ENCODE results near the gene HS3ST2.
"Not testable (repeated sequence)": the region's sequence is repeated elsewhere in the genome, so short reads cannot be mapped to it uniquely, and the experiment has no call there.

HS3ST2 gene

GRCh38 chr16:22813223-22813947 lies 577 bp upstream of the HS3ST2 start:
- Histone ChIP-seq H3K36me3 (ENCODE audit: insufficient read depth, low read length) (no peaks in the 10 kb centered on the region), H3K27ac (ENCODE audit: low read depth, low read length) (no peak overlapping the region), H2AFZ (ENCODE audit: low read length, unreplicated experiment) (no peak overlapping the region), H3K4me1 (ENCODE audit: control insufficient read depth, insufficient read depth, low read length, unreplicated experiment) (no peaks in the 10 kb centered on the region), H3K79me2 (ENCODE audit: control insufficient read depth, insufficient read depth, low read length, unreplicated experiment) (no peaks in the 10 kb centered on the region), H3K4me3 (ENCODE audit: low read depth, low read length) (no peak overlapping the region), H3K27me3 (ENCODE audit: insufficient read depth, low read length) (peaks cover 53% of the 10 kb centered on the region)

GRCh38 chr16:22814711-22815105 lies 746 bp downstream of the HS3ST2 start:
- H3K27me3 ChIP-seq (ENCODE audit: insufficient read depth, low read length): peaks cover 49% of the 10 kb centered on the region
- no peaks in the 10 kb centered on the region for H3K4me1 ChIP-seq (ENCODE audit: control insufficient read depth, insufficient read depth, low read length, unreplicated experiment)
- H3K4me3 ChIP-seq (ENCODE audit: low read depth, low read length): no peak overlapping the region
- no peaks in the 10 kb centered on the region for H3K36me3 ChIP-seq (ENCODE audit: insufficient read depth, low read length)
- H2AFZ ChIP-seq (ENCODE audit: low read length, unreplicated experiment): no peak overlapping the region
- H3K27ac ChIP-seq (ENCODE audit: low read depth, low read length): no peak overlapping the region
- H3K79me2 ChIP-seq (ENCODE audit: control insufficient read depth, insufficient read depth, low read length, unreplicated experiment): no peaks in the 10 kb centered on the region

- H2AFZ ChIP-seq (ENCODE audit: low read length, unreplicated experiment): no peak overlapping the region
- H3K27me3 ChIP-seq (ENCODE audit: insufficient read depth, low read length): peaks cover 46% of the 10 kb centered on the region
- H3K36me3 ChIP-seq (ENCODE audit: insufficient read depth, low read length): no peaks in the 10 kb centered on the region
- no peaks in the 10 kb centered on the region for H3K4me1 ChIP-seq (ENCODE audit: control insufficient read depth, insufficient read depth, low read length, unreplicated experiment)
- no peak overlapping the region for H3K4me3 ChIP-seq (ENCODE audit: low read depth, low read length)
- H3K79me2 ChIP-seq (ENCODE audit: control insufficient read depth, insufficient read depth, low read length, unreplicated experiment): no peaks in the 10 kb centered on the region
- H3K27ac ChIP-seq (ENCODE audit: low read depth, low read length): no peak overlapping the region
These were observed 1.9 kb downstream of the HS3ST2 start for GRCh38 chr16:22815863-22816262.

GRCh38 chr16:22816475-22816874 lies 2.5 kb downstream of the HS3ST2 start:
- H3K27ac ChIP-seq (ENCODE audit: low read depth, low read length): no peak overlapping the region
- no peak overlapping the region for H2AFZ ChIP-seq (ENCODE audit: low read length, unreplicated experiment)
- no peaks in the 10 kb centered on the region for H3K79me2 ChIP-seq (ENCODE audit: control insufficient read depth, insufficient read depth, low read length, unreplicated experiment)
- H3K36me3 ChIP-seq (ENCODE audit: insufficient read depth, low read length): no peaks in the 10 kb centered on the region
- peaks cover 46% of the 10 kb centered on the region for H3K27me3 ChIP-seq (ENCODE audit: insufficient read depth, low read length)
- no peaks in the 10 kb centered on the region for H3K4me1 ChIP-seq (ENCODE audit: control insufficient read depth, insufficient read depth, low read length, unreplicated experiment)
- H3K4me3 ChIP-seq (ENCODE audit: low read depth, low read length): no peak overlapping the region

DNA sequence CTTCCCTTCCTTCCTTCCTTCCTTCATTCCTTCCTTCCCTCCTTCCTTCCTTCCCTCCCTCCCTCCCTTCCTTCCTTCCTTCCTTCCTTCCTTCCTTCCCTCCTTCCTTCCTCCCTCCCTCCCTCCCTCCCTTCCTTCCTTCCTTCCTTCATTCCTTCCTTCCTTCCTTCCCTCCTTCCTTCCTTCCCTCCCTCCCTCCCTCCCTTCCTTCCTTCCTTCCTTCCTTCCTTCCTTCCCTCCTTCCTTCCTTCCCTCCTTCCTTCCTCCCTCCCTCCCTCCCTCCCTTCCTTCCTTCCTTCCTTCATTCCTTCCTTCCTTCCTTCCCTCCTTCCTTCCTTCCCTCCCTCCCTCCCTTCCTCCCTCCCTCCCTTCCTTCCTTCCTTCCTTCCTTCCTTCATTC lies 4.8 kb downstream of the HS3ST2 start:
- H3K4me3 ChIP-seq (ENCODE audit: low read depth, low read length); H3K27ac ChIP-seq (ENCODE audit: low read depth, low read length); H3K4me1 ChIP-seq (ENCODE audit: control insufficient read depth, insufficient read depth, low read length, unreplicated experiment); H2AFZ ChIP-seq (ENCODE audit: low read length, unreplicated experiment); H3K36me3 ChIP-seq (ENCODE audit: insufficient read depth, low read length); H3K79me2 ChIP-seq (ENCODE audit: control insufficient read depth, insufficient read depth, low read length, unreplicated experiment): not testable (repeated sequence)
- H3K27me3 ChIP-seq (ENCODE audit: insufficient read depth, low read length): peaks cover 24% of the 10 kb centered on the region

DNA sequence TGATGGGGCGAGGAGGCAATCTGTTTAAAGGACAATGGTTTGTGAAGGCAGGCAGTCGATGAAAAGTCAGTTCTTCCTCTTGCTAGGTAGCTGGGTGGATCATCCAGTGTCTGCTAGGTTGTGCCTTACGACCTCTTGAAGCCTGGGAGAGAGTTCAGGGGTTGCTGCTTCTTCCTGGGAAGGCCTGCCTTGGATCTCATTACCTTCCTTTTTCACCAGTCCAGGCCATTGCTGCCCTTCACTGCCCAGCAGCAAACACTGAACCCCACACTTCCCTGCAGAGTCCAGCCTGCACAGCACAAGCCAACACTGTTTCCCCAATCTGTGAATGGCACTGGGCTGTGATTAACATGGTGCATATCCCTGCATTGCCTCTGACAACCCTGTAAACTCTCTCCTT lies 24.7 kb downstream of the HS3ST2 start:
- Histone ChIP-seq H3K4me3 (ENCODE audit: low read depth, low read length) (no peak overlapping the region), H3K27ac (ENCODE audit: low read depth, low read length) (no peak overlapping the region), H3K27me3 (ENCODE audit: insufficient read depth, low read length) (peaks cover 38% of the 10 kb centered on the region), H2AFZ (ENCODE audit: low read length, unreplicated experiment) (no peak overlapping the region), H3K36me3 (ENCODE audit: insufficient read depth, low read length) (no peaks in the 10 kb centered on the region), H3K4me1 (ENCODE audit: control insufficient read depth, insufficient read depth, low read length, unreplicated experiment) (no peaks in the 10 kb centered on the region), H3K79me2 (ENCODE audit: control insufficient read depth, insufficient read depth, low read length, unreplicated experiment) (no peaks in the 10 kb centered on the region)

- not testable (repeated sequence) for H3K4me3 ChIP-seq (ENCODE audit: low read depth, low read length); H3K4me1 ChIP-seq (ENCODE audit: control insufficient read depth, insufficient read depth, low read length, unreplicated experiment); H3K79me2 ChIP-seq (ENCODE audit: control insufficient read depth, insufficient read depth, low read length, unreplicated experiment); H3K27ac ChIP-seq (ENCODE audit: low read depth, low read length); H3K36me3 ChIP-seq (ENCODE audit: insufficient read depth, low read length); H2AFZ ChIP-seq (ENCODE audit: low read length, unreplicated experiment)
- H3K27me3 ChIP-seq (ENCODE audit: insufficient read depth, low read length): peaks cover 22% of the 10 kb centered on the region; the same call in 1 of the 2 replicates
These were observed 28.1 kb downstream of the HS3ST2 start for GRCh38 chr16:22842031-22842430.

DNA sequence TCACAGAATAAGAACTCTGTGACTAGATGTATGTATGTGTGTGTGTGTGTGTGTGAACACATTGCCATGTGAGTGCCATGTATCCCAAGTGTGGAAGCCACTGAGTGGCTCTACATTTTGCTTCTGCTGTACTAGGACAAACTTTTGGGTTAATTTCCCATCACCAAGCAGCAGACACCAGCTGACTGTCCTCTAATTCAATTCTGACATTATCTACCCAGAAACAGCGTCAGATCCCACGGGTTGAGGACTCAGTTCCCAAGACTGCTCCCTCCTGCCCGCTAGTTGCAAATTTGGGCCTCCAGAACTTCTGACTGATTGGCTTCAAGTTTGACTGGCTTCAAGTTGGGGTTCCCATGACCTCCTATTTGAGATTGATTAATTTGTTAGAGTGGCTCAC lies 29.2 kb downstream of the HS3ST2 start:
- Histone ChIP-seq H3K27me3 (ENCODE audit: insufficient read depth, low read length) (peaks cover 18% of the 10 kb centered on the region; the same call in 1 of the 2 replicates), H3K4me3 (ENCODE audit: low read depth, low read length) (no peak overlapping the region), H3K4me1 (ENCODE audit: control insufficient read depth, insufficient read depth, low read length, unreplicated experiment) (no peaks in the 10 kb centered on the region), H3K79me2 (ENCODE audit: control insufficient read depth, insufficient read depth, low read length, unreplicated experiment) (no peaks in the 10 kb centered on the region), H2AFZ (ENCODE audit: low read length, unreplicated experiment) (no peak overlapping the region), H3K27ac (ENCODE audit: low read depth, low read length) (no peak overlapping the region), H3K36me3 (ENCODE audit: insufficient read depth, low read length) (no peaks in the 10 kb centered on the region)

GRCh38 chr16:22843856-22844255 lies 29.9 kb downstream of the HS3ST2 start:
- Histone ChIP-seq H3K4me3 (ENCODE audit: low read depth, low read length) (no peak overlapping the region), H3K36me3 (ENCODE audit: insufficient read depth, low read length) (no peaks in the 10 kb centered on the region), H3K79me2 (ENCODE audit: control insufficient read depth, insufficient read depth, low read length, unreplicated experiment) (no peaks in the 10 kb centered on the region), H3K27ac (ENCODE audit: low read depth, low read length) (no peak overlapping the region), H3K27me3 (ENCODE audit: insufficient read depth, low read length) (peaks cover 13% of the 10 kb centered on the region; the same call in 1 of the 2 replicates), H2AFZ (ENCODE audit: low read length, unreplicated experiment) (no peak overlapping the region), H3K4me1 (ENCODE audit: control insufficient read depth, insufficient read depth, low read length, unreplicated experiment) (no peaks in the 10 kb centered on the region)

DNA sequence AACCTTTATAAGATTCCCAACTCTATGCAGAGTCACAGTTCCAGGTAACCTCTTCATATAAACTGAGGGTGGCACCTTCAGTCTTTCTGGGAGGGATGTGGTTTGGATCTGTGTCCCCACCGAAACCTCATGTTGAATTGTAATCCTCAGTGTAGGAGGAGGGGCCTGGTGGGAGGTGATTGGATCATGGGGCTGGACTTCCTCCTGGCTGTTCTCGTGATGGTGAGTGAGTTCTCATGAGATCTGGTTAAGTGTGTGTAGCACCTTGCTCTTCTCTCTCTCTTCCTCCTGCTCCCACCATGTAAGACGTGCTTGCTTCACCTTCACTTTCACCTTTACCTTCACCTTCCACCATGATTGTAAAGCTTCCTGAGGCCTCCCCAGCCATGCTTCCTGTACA lies 30.5 kb downstream of the HS3ST2 start:
- H2AFZ ChIP-seq (ENCODE audit: low read length, unreplicated experiment): no peak overlapping the region
- no peaks in the 10 kb centered on the region for H3K4me1 ChIP-seq (ENCODE audit: control insufficient read depth, insufficient read depth, low read length, unreplicated experiment)
- H3K4me3 ChIP-seq (ENCODE audit: low read depth, low read length): no peak overlapping the region
- H3K27me3 ChIP-seq (ENCODE audit: insufficient read depth, low read length): peaks cover 13% of the 10 kb centered on the region; the same call in 1 of the 2 replicates
- no peak overlapping the region for H3K27ac ChIP-seq (ENCODE audit: low read depth, low read length)
- no peaks in the 10 kb centered on the region for H3K79me2 ChIP-seq (ENCODE audit: control insufficient read depth, insufficient read depth, low read length, unreplicated experiment)
- no peaks in the 10 kb centered on the region for H3K36me3 ChIP-seq (ENCODE audit: insufficient read depth, low read length)

DNA sequence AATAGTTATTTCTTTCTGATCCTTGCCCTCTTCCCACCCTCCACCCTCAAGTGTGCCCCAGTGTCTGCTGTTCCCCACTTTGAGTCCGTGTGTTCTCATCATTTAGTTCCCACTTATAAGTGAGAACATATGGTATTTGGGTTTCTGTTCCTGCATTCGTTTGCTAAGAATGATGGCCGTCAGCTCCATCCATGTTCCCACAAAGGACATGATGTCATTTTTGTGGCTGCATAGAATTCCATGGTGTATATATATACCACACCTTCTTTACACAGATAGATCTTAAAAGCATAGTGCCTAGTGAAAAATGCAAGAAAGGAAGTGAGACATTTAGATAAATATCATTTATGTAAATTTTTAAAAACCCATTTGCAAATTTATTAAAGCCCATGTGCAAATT lies 33.1 kb downstream of the HS3ST2 start:
- H3K4me3 ChIP-seq (ENCODE audit: low read depth, low read length): no peak overlapping the region
- H3K36me3 ChIP-seq (ENCODE audit: insufficient read depth, low read length): no peaks in the 10 kb centered on the region
- no peaks in the 10 kb centered on the region for H3K4me1 ChIP-seq (ENCODE audit: control insufficient read depth, insufficient read depth, low read length, unreplicated experiment)
- no peak overlapping the region for H3K27ac ChIP-seq (ENCODE audit: low read depth, low read length)
- peaks cover 11% of the 10 kb centered on the region; the same call in 1 of the 2 replicates for H3K27me3 ChIP-seq (ENCODE audit: insufficient read depth, low read length)
- H3K79me2 ChIP-seq (ENCODE audit: control insufficient read depth, insufficient read depth, low read length, unreplicated experiment): no peaks in the 10 kb centered on the region
- H2AFZ ChIP-seq (ENCODE audit: low read length, unreplicated experiment): no peak overlapping the region
